GM18502 (cell line): ENCODE data around the gene SLC13A3.

Experiments used
- ATAC-seq: cut with Tn5 transposase; IDR thresholded peaks from one replicate; pipeline ENCODE4 v1.9.1; 2021; ENCODE audit warnings: mild to moderate bottlenecking; ENCODE audit not compliant: unreplicated experiment, poor library complexity

The SLC13A3 gene

DNA sequence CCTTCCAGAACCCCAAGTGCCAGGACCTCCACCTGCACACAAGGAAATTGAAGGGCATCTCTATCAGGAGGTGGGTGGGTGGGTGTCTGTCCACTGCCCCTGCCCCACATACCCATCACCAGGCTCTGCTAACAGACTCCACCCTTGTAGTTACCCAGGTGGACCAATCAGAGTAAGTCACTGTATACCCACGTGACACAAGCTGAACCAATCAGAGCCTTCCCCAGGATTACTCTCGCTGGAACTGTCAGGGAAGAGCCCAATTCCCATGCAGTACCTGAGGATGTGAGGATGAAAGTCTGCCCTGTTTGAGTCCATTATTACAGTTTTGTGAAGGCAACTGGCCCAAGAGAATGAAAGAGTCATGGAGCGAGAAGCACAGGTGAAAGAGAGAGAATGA lies 105.0 kb downstream of the SLC13A3 start:
- ATAC-seq: no peak

DNA sequence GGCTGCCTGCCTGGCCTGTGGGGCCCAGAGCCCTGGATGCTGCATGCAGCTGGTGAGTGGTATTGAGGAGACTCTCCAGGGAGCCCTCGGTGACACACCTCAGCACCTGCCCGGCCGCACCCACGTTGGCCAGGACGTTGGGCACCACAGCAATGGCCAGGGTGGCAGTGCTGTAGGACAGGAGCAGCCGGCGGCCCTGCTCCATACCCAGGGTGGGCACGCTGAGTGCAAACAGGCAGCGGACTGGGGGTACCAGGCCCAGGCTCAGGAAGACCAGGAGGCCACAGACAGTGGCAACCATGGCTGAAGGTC lies 105.5 kb downstream of the SLC13A3 start:
- no peak for ATAC-seq

DNA sequence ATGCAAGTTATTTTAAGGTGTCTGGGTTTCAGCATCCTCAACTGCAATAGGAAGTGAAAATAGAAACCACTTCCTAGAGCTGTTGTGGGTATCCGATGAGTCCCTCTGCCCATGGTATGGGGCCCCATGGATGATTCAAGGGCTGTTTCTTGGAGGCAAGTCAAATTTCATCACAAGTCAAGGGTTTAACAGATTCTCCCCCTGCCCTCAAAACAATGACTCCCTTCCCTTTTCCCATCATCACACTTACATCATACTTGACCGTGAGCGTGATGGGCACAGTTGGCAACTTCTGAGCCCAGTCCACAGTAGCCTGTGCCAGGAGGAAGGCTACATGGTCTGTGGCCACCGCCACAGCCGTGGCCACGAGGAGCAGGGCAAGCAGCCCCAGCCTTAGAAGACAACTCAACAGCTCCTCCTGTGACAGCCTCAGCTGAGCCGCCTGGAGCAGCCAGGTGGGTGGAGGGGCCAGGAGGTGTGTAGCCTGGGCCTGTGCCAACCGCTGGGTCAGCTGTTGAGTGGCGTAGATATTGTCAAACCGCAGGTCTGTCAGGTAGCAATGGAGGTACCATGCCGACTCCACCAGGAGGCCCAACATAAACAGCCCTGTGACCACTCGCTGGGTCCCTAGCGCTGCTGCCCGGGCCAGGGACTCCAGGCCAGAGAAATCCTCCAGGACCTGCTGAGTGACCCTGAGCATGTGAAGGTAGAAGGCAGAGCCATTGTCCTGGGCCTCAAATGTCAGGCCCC lies 106.0 kb downstream of the SLC13A3 start:
- ATAC-seq: no peak

DNA sequence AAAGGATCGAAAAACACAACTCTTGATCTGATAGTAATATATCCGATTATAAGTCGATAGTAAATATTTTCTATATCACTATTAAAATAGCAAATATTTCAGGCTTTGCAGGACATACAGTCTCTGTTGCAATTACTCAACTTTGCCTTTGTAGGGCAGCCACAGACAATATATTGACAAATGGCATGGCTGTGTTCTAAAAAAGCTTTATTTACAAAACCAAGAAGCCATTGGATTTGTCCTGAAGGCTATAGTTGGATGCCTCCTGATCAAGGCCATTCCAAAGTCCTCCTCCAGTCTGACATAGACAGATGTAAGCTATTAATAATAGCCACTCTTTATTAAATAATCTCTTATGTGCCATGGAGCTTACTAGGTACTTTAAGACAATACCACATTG lies 106.7 kb downstream of the SLC13A3 start:
- no peak for ATAC-seq

DNA sequence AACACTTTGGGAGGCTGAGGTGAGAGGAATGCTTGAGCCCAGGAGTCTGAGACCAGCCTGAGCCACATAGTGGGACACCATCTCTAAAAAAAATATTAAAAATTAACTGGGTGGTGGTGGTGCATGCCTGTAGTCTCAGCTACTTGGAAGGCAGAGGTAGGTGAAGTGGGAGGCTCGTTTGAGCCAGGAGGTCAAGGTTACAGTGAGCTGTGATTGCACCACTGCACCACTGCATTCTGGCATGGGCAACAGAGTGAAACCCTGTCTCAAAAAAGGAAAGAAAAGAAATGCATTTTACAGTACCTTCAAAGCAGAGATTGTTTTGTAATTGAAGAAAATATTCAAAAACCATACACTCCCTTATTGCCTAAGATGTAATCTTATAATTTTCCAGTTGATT lies 107.3 kb downstream of the SLC13A3 start:
- no peak for ATAC-seq

DNA sequence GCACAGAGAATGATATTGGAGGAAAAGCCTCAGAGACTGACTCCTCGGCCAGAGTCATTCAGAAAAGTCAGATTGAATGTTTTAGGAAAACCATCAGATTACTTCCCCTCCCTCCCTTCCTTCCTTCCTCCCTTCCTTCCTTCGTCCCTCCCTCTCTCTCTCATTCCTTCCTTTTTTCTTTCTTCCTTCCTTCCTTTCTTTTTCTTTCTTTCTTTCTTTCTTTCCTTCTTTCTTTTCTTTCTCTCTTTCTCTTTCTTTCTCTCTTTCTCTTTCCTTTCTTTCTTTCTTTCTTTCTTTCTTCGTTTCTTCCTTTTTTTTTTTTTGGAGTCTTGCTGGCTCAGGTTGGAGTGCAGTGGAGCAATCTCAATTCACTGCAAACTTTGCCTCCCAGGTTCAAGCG lies 108.2 kb downstream of the SLC13A3 start:
- ATAC-seq: no peak

DNA sequence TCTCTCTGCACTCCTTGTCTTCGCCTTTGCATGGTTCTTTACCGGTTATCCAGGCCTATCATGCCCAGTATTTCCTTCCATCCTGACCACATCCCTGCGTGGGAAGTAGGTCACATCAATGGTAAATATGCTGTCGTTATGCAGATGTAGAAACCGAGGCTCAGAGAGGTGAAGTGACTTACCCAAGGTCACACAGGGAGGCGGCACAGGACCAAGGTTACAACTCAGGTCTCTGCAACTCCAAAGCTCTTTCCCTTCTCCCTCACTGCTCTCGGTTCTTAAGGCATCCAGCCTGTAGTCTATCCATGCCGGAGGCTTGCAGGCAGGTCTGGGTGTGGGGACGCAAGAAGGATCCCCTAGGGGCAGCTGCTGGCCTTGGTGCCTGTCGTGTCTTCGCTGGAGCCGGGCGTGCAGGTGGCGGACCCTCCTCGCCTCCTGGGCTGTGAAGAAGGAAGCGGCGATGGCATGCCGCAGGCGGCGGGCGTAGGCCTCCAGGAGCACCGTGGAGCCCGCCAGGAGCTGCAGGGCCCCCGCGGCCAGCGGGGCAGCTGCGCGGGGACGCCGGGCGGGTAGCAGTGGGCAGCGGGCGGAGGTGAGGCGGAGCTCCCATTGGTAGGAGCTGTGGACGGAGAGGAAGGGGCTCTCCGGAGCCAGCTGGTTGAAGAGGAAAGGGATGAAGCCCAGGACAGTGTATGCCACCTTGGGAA lies 109.9 kb downstream of the SLC13A3 start:
- no peak for ATAC-seq

DNA sequence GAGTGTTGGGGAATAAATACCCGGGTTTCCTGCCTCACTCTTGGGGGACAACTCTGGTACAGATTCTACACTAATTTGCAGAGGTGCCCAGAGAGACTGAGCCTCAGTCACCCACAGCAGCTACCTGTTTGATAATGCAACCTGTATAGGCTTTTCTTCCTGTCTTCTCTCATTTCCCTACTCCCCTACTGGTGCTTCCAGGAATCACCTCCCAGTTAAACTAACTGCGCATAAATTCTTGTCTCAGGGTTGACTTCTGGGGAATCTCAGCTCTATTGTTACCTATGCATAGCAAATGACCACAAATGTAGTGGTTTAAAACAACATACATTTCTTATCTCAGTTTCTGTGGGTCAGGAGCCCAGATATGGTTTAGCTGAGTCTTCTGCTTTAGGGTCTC lies 112.1 kb downstream of the SLC13A3 start:
- no peak for ATAC-seq

DNA sequence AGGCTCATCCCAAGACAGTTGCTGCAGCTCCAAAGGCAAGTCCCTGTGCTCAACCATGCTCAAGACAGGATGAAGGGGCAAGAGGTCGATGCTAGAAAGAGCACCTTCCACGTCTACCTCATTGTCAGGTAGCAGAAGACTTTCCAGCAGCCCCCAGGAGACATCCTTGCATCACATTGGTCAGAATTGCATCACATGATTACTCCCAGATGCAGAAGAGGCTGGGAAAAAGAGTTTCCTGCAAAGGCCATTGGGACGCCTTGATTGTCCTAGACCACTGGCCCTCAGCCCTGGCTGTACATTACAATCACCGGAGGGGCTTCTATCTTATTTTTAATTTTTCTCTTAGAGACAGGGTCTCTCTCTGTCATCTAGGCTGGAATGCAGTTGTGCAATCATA lies 120.6 kb downstream of the SLC13A3 start:
- no peak for ATAC-seq

DNA sequence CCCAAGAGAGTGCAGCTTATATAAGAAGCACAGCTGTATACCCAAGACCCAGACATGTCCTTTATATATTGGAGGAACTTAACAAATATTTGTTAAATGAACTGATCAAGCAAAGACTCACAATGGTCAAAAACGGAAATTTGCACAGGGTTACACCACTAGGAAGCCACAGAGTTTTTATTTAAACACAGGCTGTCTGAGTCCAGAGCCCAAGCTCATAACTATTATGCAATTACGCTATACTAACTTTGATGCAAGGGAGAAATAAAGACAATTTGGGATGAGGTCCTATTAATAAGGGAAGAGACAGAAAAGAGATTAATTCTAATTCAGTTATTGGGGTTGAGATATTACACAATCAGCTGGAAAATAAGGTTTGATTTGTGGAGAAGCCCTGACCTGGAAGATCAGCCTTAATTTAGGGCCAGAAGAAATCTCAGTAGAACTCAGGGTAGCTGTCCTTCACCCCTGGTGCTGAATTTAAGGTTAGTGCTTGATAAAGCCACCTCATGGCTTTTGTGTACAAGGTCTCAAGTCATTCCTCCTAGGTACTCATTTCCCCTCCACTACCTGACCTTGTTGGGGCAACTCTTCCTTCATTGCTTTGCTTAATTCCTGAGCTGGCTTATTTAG lies 127.4 kb downstream of the SLC13A3 start:
- ATAC-seq: no peak

DNA sequence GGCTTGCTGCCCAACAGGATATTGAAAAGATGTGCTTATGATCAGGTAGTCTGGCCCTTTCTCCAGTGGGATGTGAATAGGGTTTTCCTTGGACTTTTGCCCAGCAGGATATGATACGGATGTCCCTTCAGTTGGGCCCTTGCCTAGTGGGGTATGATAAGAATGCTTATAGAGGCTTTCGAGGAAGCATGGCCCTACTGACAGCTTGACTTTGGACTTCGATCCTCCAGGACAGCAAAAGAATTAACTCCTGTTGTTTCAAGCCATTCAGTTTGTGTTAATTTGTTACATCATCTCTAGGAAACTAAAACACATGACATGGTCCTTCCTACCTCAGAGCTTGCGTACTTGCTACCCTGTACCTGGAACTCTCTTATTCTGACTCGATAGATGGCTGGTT lies 128.2 kb downstream of the SLC13A3 start:
- ATAC-seq: no peak

DNA sequence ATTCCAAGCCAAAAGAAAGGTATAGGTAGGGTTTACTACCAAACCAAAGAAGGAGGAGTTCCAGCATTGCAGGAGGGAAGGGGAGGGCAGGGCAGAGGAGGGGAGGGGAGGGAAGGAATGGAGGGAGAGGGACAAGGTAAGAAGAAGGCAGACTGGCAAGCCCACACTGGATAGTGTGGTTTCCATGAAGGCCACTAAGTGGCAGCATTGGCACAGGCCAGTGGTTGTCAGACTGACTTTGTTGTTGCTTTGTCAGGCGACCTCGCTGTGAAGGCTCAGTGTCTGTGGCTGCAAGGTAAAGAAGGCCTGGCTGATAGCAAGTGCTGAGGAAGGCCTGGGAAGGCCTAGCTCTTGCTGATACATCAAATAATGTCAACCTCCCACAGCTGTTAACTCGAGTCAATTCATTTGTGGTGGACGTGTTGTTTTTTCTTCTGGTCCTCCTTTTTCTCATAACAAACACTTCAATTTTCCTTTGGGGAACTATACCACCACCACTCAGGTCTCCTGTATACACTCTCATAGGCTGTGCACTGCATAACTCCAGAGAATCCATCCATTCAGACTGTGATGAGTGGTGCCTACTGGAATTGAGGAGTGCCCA lies 130.2 kb downstream of the SLC13A3 start:
- no peak for ATAC-seq

DNA sequence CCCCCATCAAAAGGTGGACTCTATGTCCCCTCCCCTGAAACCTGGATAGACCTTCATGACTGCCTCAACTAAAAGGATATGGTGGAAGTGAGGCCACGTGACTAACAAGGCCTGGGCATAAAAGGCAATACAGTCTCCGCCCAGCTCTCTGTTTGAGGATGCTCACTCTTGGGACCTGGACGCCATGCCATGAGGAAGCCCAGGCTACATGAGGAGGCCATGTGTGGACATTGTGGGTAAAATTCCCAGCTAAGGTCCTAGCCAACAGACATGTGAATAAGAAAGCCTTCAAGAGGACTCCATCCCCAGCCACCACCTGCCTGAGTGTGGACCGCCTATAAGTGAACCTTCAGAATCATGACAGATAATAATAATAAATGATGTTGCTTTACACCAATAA lies 130.7 kb downstream of the SLC13A3 start:
- no peak for ATAC-seq

DNA sequence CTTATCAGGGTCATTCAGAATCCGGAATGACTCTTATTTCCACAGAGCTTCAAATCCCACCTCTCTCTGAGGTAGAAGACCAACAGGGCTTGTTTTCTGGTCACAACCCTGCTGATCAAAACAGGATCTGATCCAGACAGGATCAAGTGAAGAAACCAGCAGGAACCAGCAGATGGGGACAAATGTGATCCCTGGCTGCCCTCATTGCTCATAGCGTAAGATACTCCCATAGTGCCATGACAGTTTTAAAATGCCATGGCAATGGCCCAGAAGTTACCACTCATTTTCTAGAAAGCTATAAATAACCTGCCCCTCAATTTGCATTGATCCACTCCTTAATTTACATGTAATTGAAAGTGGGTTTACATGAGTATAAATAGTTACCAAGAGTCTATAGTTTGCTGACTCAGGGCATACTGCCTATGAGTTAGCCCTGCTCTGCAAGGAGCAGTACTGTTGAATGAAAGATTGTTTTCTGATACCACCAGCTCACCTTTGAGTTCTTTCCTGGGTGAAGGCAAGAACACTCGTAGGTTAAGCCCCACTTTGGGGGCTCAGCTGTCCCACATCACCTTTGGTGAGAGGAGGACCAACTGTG lies 131.7 kb downstream of the SLC13A3 start:
- no peak for ATAC-seq

DNA sequence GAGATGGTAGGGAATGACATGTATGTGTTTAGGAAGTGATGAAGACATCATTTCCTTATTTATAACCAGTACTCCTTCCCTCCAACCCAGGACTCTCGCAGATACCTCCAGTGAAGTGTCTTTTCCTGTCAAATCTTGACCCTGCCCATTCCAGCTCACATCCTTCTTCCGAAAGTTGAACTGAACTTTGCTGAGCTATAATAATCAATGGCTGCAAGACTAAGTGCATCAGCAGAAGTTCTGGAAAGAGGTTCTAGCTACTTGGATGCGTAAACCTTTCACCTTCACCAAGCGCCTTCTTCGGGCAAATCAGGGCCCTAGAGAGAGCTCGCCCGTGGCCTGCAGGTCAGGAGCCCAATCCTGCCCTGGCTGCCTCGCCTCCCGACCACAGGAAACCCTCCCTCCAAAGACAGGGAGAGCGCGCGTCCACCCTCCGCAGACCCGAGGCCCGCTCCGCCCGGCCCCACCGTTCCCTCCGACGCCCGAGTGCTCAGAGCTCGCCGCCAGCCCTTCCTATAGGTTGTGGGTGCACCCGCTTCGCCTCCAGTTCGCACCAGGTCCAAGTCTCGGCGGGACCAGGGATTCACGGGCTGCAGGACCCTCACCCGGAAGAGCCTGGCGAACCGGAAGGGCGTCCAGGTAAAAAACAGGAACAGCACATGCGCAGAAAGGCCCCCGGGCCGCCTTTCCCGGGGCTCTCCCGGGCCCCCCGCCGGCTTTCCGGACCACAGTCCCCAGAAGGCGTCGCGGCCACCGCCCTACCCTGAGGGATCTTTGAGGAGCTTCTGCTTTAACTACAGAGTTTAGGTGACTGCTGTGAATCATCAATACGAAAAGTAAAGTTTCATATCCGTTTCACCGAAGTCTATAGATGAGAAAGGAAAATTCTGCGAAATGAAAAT lies 138.1 kb downstream of the SLC13A3 start, which contains the start of gene ZNF334:
Gene ZNF334, minus strand, starts transcription at position 617 of the 902 bp plus-strand sequence. CDS start 1,457 bp downstream, outside the sequence.
- no peak for ATAC-seq

DNA sequence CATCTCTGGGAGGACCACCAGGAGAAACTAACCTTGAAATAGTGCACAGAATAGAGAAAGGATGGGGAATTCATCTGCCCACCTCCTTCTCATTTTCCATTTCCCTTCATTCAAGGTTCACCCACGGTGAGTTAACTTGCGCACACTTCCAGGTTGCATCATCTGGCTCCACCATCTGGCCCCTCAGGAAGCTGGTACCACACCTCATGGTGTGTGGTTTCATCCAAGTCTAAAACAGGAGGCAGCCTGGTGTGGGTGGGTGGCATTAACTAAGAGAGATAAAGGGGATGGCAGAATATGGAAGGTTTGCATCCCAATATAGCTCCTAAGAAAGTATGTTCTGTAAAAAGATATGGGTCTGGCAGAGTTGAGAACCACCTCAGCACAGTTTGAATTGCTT lies 141.7 kb downstream of the SLC13A3 start:
- ATAC-seq: no peak
